ENCODE data around the gene ZNF664.

ZNF664 gene

DNA sequence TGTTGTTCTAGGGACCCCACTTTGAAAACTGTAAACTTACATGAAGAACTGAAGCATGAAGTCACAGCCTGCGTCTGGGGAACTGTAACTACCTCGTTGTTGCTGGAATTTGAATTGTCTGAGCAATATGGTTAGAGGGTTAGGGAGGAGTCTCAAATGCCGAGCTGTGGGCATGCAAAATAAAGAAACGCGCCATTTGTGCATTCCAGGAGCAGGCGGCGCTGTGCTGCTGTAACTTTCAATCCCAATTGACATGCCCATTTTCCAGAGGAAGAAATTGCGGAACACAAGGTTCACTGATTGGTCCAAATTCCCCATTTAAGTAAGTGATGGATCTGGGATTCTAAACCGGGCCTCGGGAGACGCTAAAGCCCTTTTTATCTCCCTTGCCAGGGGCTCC lies 61.3 kb downstream of the ZNF664 start:
- no peak for DNase-seq (ENCODE audit: low spot score)

DNA sequence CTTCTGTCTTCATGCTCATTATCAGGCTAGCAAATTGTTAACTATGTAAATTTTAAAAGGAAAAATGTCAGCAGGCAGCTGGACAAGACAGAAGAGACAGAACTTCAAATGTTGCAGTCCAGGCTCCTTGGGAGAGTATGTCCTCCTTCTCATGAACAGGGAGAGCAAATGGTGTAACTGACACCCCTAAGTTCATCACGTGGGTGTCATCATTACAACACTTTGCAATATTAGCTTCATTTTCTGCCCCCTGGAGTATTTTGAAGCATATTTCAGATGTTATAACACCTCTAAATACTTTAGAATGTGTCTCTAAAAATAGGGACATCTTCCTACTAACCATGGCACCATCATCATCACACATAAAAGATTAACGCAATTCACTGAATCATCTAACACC lies 62.1 kb downstream of the ZNF664 start:
- no peak for DNase-seq (ENCODE audit: low spot score)

- no peak for DNase-seq (ENCODE audit: low spot score)
Observed at GRCh38 chr12:124036171-124036598, 63.2 kb downstream of the ZNF664 start.

GRCh38 chr12:124036657-124037109 lies 63.7 kb downstream of the ZNF664 start:
- peak; percentile 53 for DNase-seq (ENCODE audit: low spot score)

DNA sequence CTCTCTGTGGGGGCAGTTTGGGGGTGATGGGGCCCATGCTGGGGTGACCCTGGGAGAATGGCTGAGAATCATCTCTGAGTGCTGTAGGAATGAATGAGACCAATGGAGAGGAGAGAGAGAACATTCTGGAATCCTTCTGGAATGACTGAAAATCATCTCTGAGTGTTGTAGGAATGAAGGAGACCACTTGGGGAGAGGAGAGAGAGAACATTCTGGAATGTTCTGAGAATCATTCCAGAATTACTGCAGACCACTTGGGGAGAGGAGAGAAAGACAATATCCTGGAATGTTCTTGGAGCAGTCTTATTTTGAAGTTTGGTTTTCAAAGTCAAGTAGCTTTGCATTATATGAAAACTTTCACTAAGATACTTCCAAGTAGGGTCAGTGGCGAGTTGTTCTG lies 64.3 kb downstream of the ZNF664 start:
- DNase-seq (ENCODE audit: low spot score), result no peak

DNA sequence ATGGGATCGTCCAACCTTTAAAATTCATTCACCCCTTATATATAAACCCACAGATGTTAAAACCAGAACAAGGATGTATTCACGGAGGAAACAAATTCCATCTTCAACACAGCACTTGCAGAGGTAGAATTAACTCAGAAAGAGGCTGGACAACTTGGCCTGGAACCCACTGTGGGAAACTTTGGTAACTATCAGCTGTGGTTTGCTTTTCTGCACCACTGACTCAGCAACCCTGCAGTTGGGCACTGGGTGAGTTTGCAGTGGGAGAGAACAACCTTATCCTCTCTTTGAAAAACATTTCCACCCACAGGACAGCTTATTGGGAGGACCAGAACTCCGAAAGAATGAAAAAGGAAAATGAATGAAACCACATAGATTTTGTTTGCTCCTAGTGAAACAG lies 66.3 kb downstream of the ZNF664 start:
- peak; percentile 44 for DNase-seq (ENCODE audit: low spot score)

DNA sequence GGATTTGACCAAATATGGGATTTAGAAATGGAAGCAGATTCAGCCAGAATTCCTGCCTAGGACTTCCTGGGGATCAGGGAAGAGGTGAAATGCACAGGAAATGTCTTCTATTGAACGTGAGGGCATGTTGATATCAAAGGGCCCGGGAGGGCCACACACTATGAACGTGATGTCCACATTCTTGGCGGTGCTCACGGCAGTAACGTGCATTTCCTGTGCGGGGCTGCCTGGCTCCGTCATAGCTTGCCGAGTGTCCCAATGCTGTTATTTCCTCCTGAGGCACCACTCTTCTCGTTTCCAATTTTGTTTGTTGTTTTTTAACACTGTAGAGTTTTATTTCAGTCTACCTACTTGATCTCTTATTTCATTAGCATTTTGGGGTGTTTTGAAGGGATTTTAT lies 67.3 kb downstream of the ZNF664 start:
- DNase-seq (ENCODE audit: low spot score), result no peak

DNA sequence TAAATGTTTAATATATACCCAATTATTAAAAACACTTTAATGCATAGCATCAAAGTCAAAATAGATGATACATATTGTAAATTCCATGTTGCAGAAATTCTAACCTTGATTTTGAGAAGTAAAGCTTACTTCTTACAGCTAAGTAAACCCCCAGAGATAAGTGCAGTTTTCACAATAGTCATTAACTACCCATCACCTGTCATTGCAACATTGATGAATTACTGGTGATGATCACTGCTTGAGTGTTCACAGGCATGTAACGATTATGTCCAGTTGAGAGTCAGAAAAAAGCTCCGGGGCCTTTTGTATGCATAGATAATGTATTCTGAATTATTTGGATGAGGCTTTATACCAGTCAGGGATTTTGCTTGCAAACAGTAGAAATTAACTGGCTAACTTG lies 67.7 kb downstream of the ZNF664 start:
- DNase-seq (ENCODE audit: low spot score), result no peak

GRCh38 chr12:124041907-124042306 lies 68.9 kb downstream of the ZNF664 start:
- no peak for DNase-seq (ENCODE audit: low spot score)

DNA sequence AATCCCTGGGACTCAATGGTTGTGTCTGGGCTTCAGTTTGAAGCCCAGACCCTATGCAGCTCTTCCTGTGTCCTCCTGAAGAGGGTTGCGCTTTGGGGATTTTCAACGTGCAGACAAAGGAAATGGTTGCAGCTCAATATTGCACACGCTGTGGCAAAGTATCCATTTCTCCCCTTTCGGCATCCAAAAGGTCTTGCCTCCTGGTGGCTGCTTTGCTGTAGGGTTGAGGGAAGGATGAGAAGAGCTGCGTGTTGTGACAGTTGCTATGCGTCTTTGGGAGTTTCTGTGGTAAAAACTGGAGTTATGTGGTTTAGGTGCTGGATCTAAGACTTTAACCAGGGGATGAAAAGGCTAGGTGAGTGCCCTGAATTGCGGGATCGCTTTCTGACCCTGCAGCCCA lies 71.0 kb downstream of the ZNF664 start:
- no peak for DNase-seq (ENCODE audit: low spot score)

GRCh38 chr12:124044809-124045321 lies 71.8 kb downstream of the ZNF664 start:
- DNase-seq (ENCODE audit: low spot score), result no peak

DNA sequence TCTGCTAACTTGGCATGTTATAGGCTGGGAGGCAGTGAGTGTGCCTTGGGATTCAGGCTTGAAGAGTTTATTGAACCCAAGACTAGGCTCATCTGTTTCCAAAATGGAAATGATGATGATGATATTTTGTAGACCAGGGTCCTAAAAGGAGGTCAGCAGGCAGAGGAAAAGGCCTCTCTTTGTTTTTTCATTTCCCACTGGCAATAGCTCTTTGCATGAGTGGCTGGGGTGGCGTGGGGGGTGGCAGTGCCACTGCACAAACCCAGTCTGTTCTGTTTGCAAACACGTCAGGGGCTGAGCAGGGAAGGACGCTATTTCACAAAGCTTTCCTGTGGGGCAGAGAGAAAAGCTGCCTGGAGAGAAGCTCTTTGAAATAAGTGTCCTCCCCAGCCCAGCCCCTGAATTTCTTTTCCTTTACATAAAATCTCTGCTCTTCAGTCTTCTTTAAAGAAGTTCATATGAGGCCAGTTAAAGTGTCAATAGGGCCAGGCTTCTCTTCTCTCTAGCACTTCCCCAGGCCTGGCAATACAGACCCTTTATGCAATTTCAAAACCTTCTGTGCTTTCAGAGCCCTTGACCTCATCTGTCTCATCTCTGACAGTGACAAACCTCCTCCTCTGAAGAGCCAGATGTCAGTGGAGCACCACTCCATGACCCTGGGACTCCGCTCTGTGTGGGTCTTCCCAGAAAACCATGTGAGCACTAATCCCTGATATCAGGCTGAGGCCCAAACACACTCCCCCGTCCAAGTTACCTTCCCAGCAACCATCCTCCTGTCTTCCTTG lies 72.8 kb downstream of the ZNF664 start:
- DNase-seq (ENCODE audit: low spot score), result no peak

DNA sequence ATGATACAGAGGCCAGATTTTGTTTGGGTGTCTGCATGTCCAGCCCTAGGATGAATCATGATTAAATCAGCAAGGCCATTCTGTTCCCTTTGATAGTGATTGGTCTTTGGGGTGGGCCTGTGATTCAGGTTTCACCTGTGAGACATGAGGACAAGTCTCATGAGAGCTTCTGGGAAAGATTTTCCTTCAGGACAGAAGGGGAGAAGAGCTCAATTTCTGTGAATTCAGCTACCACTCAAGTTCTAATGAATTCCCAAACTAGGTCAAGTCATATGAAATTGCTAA lies 73.4 kb downstream of the ZNF664 start:
- DNase-seq (ENCODE audit: low spot score), result peak; percentile 76

DNA sequence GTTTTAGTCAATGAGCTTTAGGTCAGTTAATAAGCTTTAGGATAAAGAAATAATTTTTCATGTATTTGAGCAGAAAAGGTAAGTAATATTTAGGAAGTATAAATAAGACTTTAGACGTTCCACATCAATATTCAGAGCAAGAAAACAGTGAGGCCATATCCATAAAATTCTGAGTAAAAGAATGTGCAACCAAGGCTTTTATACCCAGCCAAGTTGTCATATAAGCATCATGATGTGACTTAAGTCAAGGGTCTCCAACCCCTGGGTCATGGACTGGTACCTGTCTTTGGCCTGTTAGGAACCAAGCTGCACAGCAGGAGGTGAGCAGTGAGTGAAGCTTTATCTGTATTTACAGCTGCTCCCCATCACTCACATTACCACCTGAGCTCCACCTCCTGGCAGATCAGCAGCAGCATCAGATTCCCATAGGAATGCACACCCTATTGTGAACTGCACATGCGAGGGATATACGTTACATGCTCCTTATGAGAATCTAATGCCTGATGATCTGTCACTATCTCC lies 74.1 kb downstream of the ZNF664 start:
- DNase-seq (ENCODE audit: low spot score), result no peak

DNA sequence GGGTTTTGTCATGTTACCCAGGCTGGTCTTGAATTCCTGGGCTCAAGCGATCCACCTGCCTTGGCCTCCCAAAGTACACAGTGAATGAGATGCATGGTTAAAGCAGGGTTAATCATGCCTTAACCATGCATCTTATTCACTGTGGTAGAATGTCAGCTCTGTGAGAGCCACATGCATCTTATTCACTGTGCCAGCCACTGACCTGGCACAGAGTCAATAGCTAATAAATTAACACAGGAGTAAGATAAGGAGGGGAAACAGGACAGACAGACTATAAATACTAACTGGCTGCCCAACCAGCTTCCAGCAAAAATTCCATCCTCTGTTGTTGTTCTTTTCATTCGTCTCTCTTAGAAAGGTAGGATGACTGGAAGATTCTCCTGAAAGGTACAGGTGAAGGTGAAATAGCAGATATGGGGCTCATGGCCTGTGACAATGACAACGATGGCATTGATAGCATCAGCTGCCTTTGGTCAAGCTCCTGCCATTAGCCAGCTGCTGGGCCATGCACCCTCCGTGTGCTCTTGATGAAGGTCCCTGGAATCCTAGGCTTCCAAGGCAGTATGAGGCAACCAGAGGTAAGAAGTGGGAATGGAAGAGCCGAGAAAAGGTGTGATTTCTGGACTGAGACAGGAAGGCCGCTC lies 76.6 kb downstream of the ZNF664 start:
- DNase-seq (ENCODE audit: low spot score), result peak; percentile 91

DNA sequence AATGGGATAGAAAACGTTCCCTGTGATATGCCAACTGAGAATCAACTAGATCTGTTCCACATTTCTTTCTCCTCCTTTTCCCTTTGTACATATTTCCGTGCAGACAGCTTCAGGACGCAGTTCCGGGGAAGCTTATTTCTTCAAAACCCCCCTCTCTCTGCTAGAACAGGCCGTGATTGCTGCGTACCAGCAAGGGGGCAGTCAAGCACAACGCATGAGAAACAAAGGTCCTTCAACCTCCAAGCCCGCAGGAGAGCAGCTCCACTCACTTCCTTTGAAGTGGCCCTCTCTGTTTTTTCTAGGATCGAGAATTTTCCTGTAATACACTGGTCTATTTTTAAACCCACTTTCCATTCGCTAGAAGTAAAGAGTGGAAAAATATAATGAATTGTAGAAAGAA lies 80.8 kb downstream of the ZNF664 start:
- peak; percentile 73 for DNase-seq (ENCODE audit: low spot score)

DNA sequence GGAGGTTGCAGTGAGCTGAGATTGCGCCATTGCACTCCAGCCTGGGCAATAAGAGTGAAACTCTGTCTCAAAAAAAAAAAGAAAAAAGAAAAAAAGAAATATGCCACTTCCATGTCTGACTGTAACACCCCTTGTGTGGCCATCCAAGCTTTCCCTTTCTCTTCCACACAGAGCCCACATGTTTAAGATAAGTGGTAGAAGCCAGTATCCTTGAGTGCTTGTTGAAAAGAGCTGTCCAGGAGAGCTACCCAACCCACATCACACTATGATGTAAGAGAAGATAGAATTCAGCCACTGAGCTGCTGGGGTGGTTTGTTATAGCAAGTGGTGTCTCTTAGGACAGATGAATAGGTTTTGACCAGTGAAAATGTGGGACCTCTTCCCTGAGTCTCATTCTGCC lies 82.1 kb downstream of the ZNF664 start:
- no peak for DNase-seq (ENCODE audit: low spot score)

DNA sequence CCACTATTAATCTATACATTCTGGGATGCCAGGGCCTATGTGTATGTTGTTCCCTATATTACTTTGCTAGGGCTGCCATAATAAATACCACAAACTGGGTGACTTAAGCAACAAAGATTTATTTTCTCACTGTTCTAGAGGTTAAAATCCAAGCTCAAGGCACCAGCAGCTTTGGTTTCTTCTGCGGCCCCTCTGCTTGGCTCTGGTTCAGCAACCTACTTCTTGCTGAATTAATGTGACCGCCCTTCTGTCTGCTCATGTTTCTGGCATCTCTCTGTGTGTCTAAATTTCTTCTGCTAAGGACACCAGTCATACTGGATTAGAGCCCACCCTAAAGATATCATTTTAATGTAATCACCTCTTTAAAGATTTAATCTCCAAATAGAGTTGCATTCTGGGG lies 84.7 kb downstream of the ZNF664 start:
- no peak for DNase-seq (ENCODE audit: low spot score)

DNA sequence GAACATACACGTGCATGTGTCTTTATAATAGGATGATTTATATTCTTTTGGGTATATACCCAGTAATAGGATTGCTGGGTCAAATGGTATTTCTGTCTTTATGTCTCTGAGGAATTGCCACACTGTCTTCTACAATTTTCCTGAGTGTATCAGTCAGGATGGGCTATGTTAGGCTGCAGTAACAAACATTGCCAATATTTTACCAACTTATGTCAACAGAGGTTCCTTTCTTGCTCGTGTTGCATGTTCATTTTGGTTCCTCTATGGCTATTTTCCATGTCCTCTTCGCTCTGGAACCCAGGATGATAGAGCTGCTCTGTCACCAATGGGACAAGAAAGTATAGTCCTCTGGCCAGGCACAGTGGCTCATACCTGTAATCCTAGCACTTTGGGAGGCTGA lies 86.7 kb downstream of the ZNF664 start:
- no peak for DNase-seq (ENCODE audit: low spot score)

Measured in kidney tubule cell (primary cell).